ENCODE measurements around the gene SCTR. TPM values are rescaled to one million over a fixed set of nuclear protein-coding genes. Genes with fewer than 3 reads are reported as not detected.

The SCTR gene
- total and polyA plus RNA-seq, 12 donors: 0.33 to 8.3 (median 0.46) TPM; not detected in 5

- intact Hi-C loops (cut with DNase I): loop anchor here in 1 of 2 donors (10.0 kb wide), 1 partner anchor 488 kb away; no protein-coding TSS in a partner anchor
Observed at GRCh38 chr2:119552902-119553301, 28.6 kb upstream of the SCTR start.

GRCh38 chr2:119550856-119551255, 26.6 kb upstream of the SCTR start:
- intact Hi-C loops (cut with DNase I): loop anchor here in 1 of 2 donors (10.0 kb wide), 1 partner anchor 486 kb away; no protein-coding TSS in a partner anchor
- H3K36me3 ChIP-seq (replicated peaks in 1 of 2): no peaks in the 10 kb centered on the region
- no peak overlapping the region for H3K4me3 ChIP-seq
- 89 to 97% (median 96%) methylated on average over 1 of the region's 1 CpG for WGBS, 4 donors
- H3K27me3 ChIP-seq: no peaks in the 10 kb centered on the region
- no peak for DNase-seq
- no peaks in the 10 kb centered on the region for H3K9me3 ChIP-seq (replicated peaks in 1 of 3)
- H3K4me1 ChIP-seq (replicated peaks in 1 of 2): peaks cover 2 to 18% of the 10 kb centered on the region in 2 donors
- H3K27ac ChIP-seq: no peak overlapping the region
- TF ChIP-seq POLR2A (IDR thresholded peaks at IDR 0.05): no peak
- TF ChIP-seq CTCF (IDR thresholded peaks at IDR 0.05): no peak

More at GRCh38 chr2:119552902-119553301, 28.6 kb upstream of the SCTR start:
- Histone ChIP-seq H3K4me1 (replicated peaks in 1 of 2) (peaks cover 2 to 14% of the 10 kb centered on the region in 2 donors), H3K27ac (no peak overlapping the region), H3K36me3 (replicated peaks in 1 of 2) (no peaks in the 10 kb centered on the region), H3K4me3 (no peak overlapping the region), H3K27me3 (no peaks in the 10 kb centered on the region), H3K9me3 (replicated peaks in 1 of 3) (no peaks in the 10 kb centered on the region)
- 87 to 90% (median 88%) methylated on average over 3 of the region's 3 CpGs for WGBS, 4 donors
- no peak for DNase-seq
- TF ChIP-seq CTCF (IDR thresholded peaks at IDR 0.05) (no peak), POLR2A (IDR thresholded peaks at IDR 0.05) (no peak)

GRCh38 chr2:119550346-119550745, 26.1 kb upstream of the SCTR start:
- Histone ChIP-seq H3K4me1 (replicated peaks in 1 of 2) (peaks cover 2 to 20% of the 10 kb centered on the region in 2 donors), H3K27me3 (no peaks in the 10 kb centered on the region), H3K9me3 (replicated peaks in 1 of 3) (no peaks in the 10 kb centered on the region), H3K36me3 (replicated peaks in 1 of 2) (no peaks in the 10 kb centered on the region), H3K4me3 (no peak overlapping the region), H3K27ac (no peak overlapping the region)
- TF ChIP-seq POLR2A (IDR thresholded peaks at IDR 0.05): no peak
- no peak for TF ChIP-seq CTCF (IDR thresholded peaks at IDR 0.05)
- WGBS, 4 donors: 64 to 75% (median 72%) methylated on average over 2 of the region's 2 CpGs
- no peak for DNase-seq
- intact Hi-C loops (cut with DNase I): loop anchor here in 1 of 2 donors (10.0 kb wide), 1 partner anchor 486 kb away; no protein-coding TSS in a partner anchor

GRCh38 chr2:119549241-119549640, 25.0 kb upstream of the SCTR start:
- Histone ChIP-seq H3K9me3 (replicated peaks in 1 of 3) (no peaks in the 10 kb centered on the region), H3K4me3 (no peak overlapping the region), H3K27ac (no peak overlapping the region), H3K4me1 (replicated peaks in 1 of 2) (peaks cover 2 to 24% of the 10 kb centered on the region in 2 donors), H3K36me3 (replicated peaks in 1 of 2) (no peaks in the 10 kb centered on the region), H3K27me3 (no peaks in the 10 kb centered on the region)
- TF ChIP-seq POLR2A (IDR thresholded peaks at IDR 0.05): no peak
- TF ChIP-seq CTCF (IDR thresholded peaks at IDR 0.05): no peak
- WGBS, 4 donors: 52 to 69% (median 64%) methylated on average over 1 of the region's 1 CpG
- DNase-seq: peak in 2 of 7 donors; percentile 35 to 45
- intact Hi-C loops (cut with DNase I): no loop called here

All from adrenal gland (tissue), 12 donors.